ENCODE data around the gene ZFP82. TPM values are rescaled to one million over a fixed set of nuclear protein-coding genes. Genes with fewer than 3 reads are reported as not detected.

The ZFP82 gene
- total RNA-seq, 4 donors from 2014 or later: 5.9 to 8.0 (median 7.2) TPM

- WGBS, 2 donors (ENCODE audit: low coverage in 1 of 2): 89 to 100% methylated on average over 5 to 7 of the region's 7 CpGs
Observed at GRCh38 chr19:36401475-36401874, 17.0 kb downstream of the ZFP82 start.

GRCh38 chr19:36398571-36398970 lies 19.9 kb downstream of the ZFP82 start:
- Histone ChIP-seq H3K27me3 (no peaks in the 10 kb centered on the region), H3K9me3 (peaks cover 0 to 49% (median 2%) of the 10 kb centered on the region in 3 donors), H3K27ac (no peak overlapping the region), H3K4me3 (no peak overlapping the region), H3K36me3 (peaks cover 9 to 100% of the 10 kb centered on the region in 2 donors), H3K4me1 (no peaks in the 10 kb centered on the region)
- no peak for TF ChIP-seq CTCF (IDR thresholded peaks at IDR 0.05)
- TF ChIP-seq POLR2AphosphoS5 (IDR thresholded peaks at IDR 0.05): no peak
- TF ChIP-seq POLR2A (IDR thresholded peaks at IDR 0.05): no peak
- TF ChIP-seq EP300 (IDR thresholded peaks at IDR 0.05): no peak
- 95 to 100% methylated on average over 3 of the region's 3 CpGs for WGBS, 2 donors (ENCODE audit: low coverage in 1 of 2)
- ATAC-seq: no peak

More at GRCh38 chr19:36401475-36401874, 17.0 kb downstream of the ZFP82 start:
- Histone ChIP-seq H3K4me3 (no peak overlapping the region), H3K27ac (no peak overlapping the region), H3K4me1 (no peaks in the 10 kb centered on the region), H3K27me3 (no peaks in the 10 kb centered on the region), H3K36me3 (peaks cover 0 to 100% of the 10 kb centered on the region in 2 donors), H3K9me3 (peaks cover 0 to 20% (median 0%) of the 10 kb centered on the region in 3 donors)
- TF ChIP-seq POLR2AphosphoS5 (IDR thresholded peaks at IDR 0.05): no peak
- TF ChIP-seq CTCF (IDR thresholded peaks at IDR 0.05): no peak
- TF ChIP-seq POLR2A (IDR thresholded peaks at IDR 0.05): no peak
- no peak for TF ChIP-seq EP300 (IDR thresholded peaks at IDR 0.05)
- ATAC-seq: no peak

GRCh38 chr19:36392916-36393673 lies 25.3 kb downstream of the ZFP82 start:
- H3K27ac ChIP-seq: no peak overlapping the region
- WGBS, 2 donors (ENCODE audit: low coverage in 1 of 2): 96 to 100% methylated on average over 10 to 11 of the region's 11 CpGs
- H3K27me3 ChIP-seq: no peaks in the 10 kb centered on the region
- no peaks in the 10 kb centered on the region for H3K4me1 ChIP-seq
- no peak for ATAC-seq
- H3K4me3 ChIP-seq: no peak overlapping the region
- TF ChIP-seq CTCF (IDR thresholded peaks at IDR 0.05) (no peak), POLR2A (IDR thresholded peaks at IDR 0.05) (no peak), EP300 (IDR thresholded peaks at IDR 0.05) (no peak), POLR2AphosphoS5 (IDR thresholded peaks at IDR 0.05) (no peak)
- H3K36me3 ChIP-seq: peaks cover 16 to 66% of the 10 kb centered on the region in 2 donors
- H3K9me3 ChIP-seq: peaks cover 0 to 79% (median 2%) of the 10 kb centered on the region in 3 donors

GRCh38 chr19:36379510-36379819 lies 39.0 kb downstream of the ZFP82 start:
- Histone ChIP-seq H3K9me3 (no peaks in the 10 kb centered on the region), H3K27ac (peak overlapping the region in 3 of 4 donors; percentile 88 to 92 (median 90)), H3K4me3 (peak overlapping the region; percentile 79 to 80), H3K27me3 (no peaks in the 10 kb centered on the region), H3K36me3 (no peaks in the 10 kb centered on the region), H3K4me1 (peaks cover 4 to 23% (median 8%) of the 10 kb centered on the region in 3 donors)
- 87% methylated on average over 4 of the region's 10 CpGs; no CpG with 5 or more reads in 1 of the 2 donors for WGBS, 2 donors (ENCODE audit: low coverage in 1 of 2)
- TF ChIP-seq EP300 (IDR thresholded peaks at IDR 0.05): no peak
- TF ChIP-seq CTCF (IDR thresholded peaks at IDR 0.05): no peak
- TF ChIP-seq POLR2AphosphoS5 (IDR thresholded peaks at IDR 0.05): no peak
- ATAC-seq: no peak
